Epithelial cell of esophagus (primary cell): Measurements from ENCODE around the gene HPCAL4.

Source experiments
- DNase-seq: peaks from one replicate; pipeline ENCODE4 v3.0.0; 2010; ENCODE audit warnings: low read depth
- H3K4me3 ChIP-seq: 2 replicates; pipeline ENCODE4 v1.5.1; 2011; ENCODE audit warnings: mild to moderate bottlenecking, low read length, control low read depth
- CTCF ChIP-seq: IDR thresholded peaks from 2 replicates; pipeline ENCODE4 v1.5.1; 2011; ENCODE audit warnings: low read depth, mild to moderate bottlenecking, low read length, control low read depth, inconsistent platforms; ENCODE audit not compliant: insufficient read depth; ENCODE audit errors: missing control alignments

The HPCAL4 gene

DNA sequence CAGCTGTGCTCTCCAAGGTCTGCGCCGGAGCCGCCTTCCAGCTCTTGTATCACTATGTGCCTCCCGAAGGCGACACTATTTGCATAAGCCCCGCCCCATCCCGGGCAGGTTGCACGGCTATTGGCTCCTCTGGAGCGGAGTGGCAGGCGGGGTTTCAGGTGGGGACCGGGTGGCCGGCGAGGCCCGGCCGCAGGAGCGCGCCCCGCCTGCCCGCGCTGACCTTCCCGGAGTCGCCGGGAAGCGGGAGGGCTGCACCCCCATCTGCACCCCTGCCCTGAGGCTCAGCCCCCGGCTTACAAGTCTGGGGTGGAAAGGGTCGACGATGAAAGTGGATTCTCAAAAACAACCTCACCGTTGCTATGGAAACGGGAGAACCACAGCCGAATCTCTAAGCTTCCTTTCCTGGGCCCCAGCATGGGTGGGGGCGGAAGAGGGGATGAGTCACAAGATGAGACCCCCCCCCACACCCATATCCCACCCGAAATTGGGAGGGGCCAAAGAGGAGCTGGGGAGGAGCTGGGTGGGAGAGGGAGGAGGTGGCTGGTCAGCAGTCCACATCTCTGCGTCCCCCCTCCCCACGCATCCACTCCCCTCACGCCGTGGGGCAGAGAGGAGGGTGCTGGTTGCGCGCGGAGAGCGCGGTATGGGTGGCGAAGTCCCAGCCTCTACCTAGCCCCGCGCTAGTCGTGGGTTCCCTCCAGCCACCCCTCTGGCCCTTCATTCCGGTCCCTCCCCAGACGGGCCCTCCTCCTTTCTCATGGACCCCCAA, at the start of gene HPCAL4:
TSS of gene HPCAL4 (minus strand) at position 51 of the 769 bp plus-strand sequence. CDS start 6,830 bp downstream, outside the sequence.
- H3K4me3 ChIP-seq = peak within 1 kb of the TSS; percentile 14
- DNase-seq = peak; percentile 88
- no peak for TF ChIP-seq CTCF

DNA sequence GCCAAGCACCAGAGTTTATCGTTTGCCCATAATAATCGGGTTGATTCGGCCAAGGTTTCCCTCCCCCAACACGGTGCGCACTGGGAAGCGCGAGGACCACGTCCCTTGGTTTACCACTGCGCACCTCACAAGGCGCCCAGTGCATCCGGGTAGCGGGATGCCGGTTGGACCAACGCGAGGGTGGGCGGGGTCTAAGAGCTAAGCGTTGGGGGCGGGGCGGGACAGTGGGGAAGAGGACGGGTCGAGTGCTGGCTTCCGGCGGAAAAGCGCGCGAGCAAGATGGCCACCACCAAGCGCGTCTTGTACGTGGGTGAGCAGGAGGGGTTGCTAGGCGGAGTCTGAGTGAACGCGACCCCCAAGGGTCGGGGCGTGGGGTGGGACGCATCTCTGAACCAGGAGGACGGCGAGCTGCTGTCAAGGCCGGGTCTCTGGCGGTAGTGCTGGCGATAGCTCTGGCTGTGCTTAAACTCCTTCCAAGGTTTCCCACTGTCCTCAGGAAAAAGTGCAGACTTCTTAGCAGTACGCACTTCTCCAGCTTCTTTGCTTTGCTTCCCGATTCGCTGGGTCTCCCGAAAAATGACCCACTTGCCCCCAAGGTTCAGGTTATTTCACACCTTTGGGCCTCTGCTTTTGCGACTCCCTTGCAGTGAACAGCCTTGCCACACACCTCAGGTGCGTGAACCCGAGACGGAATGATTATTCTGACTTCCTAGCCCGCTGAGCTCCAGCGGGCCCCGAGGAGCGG, 47.6 kb upstream of the HPCAL4 start, which contains the start of gene PPIE:
TSS of gene PPIE (plus strand) at position 261 of the 745 bp plus-strand sequence. CDS start at position 280, 19 bp downstream.
- DNase-seq = peak; percentile 94
- H3K4me3 ChIP-seq = peak within 1 kb of the TSS; percentile 86
- no peak for TF ChIP-seq CTCF

- TF ChIP-seq CTCF = no peak
- DNase-seq = no peak
- no peak overlapping the region for H3K4me3 ChIP-seq
Observed at GRCh38 chr1:39737546-39738169, 46.4 kb upstream of the HPCAL4 start.

- no peak overlapping the region for H3K4me3 ChIP-seq
- no peak for TF ChIP-seq CTCF
- DNase-seq = no peak
Observed at GRCh38 chr1:39735731-39736130, 44.5 kb upstream of the HPCAL4 start.

- DNase-seq = peak; percentile 55
- no peak for TF ChIP-seq CTCF
- no peak overlapping the region for H3K4me3 ChIP-seq
Observed at GRCh38 chr1:39733161-39733560, 41.9 kb upstream of the HPCAL4 start.

DNA sequence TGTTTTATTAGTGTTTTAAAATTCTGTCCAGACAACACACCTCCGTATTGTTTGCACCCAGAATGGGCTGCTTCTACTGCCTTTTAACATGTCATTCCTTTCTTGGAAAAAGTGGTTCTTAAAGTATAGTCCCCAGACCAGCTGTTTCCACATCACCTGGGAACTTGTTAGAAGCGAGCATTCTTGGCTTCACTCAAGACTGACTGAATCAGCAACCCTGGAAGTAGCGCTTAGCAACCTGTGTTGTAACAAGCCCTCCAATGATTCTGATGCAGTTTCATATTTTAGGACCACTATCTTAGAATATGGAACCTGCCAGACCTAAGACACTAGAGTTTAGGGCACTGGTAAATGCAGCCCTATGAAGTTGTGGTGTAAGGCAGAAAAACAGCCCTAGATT, 41.5 kb upstream of the HPCAL4 start:
- no peak for TF ChIP-seq CTCF
- no peak overlapping the region for H3K4me3 ChIP-seq
- DNase-seq = peak; percentile 68
